ENCODE results near the gene SP3.

DNA sequence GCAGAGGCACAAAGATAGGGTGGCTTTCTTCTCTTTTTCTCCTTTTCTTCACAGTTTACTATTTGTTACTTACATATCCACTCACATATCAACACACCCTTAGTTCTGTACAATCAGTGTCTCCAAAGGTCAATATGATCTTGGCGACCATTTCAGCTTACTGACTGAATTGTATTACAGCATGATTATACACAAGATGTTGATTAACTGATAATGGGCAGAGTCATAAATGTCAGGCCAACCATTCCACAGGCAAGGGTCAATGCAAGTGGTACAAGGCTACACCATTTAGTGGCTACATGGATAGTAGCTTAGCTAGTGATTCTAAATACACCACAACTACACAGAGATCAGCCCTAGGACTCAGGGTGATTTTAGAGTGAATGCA is 20.4 kb upstream of the SP3 start:
- no peak for TF ChIP-seq ZNF324 (CRISPR knock-in tag; IDR thresholded peaks at IDR 0.05)
- TF ChIP-seq FOS (IDR thresholded peaks at IDR 0.05; ENCODE audit: extremely low read depth, insufficient read length) = no peak
- TF ChIP-seq, protein P1, sequence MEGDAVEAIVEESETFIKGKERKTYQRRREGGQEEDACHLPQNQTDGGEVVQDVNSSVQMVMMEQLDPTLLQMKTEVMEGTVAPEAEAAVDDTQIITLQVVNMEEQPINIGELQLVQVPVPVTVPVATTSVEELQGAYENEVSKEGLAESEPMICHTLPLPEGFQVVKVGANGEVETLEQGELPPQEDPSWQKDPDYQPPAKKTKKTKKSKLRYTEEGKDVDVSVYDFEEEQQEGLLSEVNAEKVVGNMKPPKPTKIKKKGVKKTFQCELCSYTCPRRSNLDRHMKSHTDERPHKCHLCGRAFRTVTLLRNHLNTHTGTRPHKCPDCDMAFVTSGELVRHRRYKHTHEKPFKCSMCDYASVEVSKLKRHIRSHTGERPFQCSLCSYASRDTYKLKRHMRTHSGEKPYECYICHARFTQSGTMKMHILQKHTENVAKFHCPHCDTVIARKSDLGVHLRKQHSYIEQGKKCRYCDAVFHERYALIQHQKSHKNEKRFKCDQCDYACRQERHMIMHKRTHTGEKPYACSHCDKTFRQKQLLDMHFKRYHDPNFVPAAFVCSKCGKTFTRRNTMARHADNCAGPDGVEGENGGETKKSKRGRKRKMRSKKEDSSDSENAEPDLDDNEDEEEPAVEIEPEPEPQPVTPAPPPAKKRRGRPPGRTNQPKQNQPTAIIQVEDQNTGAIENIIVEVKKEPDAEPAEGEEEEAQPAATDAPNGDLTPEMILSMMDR (IDR thresholded peaks at IDR 0.05 in 2 of 3, conservative IDR thresholded peaks at IDR 0.05 in 1 of 3; ENCODE audit: insufficient read depth in 2 of 3, low read depth in 1 of 3, low read length in 3 of 3) = no peak
- no peak for TF ChIP-seq SPI1 (IDR thresholded peaks at IDR 0.05; ENCODE audit: borderline replicate concordance, low read depth, low read length)
- TF ChIP-seq, protein P2, sequence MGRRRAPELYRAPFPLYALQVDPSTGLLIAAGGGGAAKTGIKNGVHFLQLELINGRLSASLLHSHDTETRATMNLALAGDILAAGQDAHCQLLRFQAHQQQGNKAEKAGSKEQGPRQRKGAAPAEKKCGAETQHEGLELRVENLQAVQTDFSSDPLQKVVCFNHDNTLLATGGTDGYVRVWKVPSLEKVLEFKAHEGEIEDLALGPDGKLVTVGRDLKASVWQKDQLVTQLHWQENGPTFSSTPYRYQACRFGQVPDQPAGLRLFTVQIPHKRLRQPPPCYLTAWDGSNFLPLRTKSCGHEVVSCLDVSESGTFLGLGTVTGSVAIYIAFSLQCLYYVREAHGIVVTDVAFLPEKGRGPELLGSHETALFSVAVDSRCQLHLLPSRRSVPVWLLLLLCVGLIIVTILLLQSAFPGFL (CRISPR knock-in tag; IDR thresholded peaks at IDR 0.05) = no peak
- TF ChIP-seq, protein P3, sequence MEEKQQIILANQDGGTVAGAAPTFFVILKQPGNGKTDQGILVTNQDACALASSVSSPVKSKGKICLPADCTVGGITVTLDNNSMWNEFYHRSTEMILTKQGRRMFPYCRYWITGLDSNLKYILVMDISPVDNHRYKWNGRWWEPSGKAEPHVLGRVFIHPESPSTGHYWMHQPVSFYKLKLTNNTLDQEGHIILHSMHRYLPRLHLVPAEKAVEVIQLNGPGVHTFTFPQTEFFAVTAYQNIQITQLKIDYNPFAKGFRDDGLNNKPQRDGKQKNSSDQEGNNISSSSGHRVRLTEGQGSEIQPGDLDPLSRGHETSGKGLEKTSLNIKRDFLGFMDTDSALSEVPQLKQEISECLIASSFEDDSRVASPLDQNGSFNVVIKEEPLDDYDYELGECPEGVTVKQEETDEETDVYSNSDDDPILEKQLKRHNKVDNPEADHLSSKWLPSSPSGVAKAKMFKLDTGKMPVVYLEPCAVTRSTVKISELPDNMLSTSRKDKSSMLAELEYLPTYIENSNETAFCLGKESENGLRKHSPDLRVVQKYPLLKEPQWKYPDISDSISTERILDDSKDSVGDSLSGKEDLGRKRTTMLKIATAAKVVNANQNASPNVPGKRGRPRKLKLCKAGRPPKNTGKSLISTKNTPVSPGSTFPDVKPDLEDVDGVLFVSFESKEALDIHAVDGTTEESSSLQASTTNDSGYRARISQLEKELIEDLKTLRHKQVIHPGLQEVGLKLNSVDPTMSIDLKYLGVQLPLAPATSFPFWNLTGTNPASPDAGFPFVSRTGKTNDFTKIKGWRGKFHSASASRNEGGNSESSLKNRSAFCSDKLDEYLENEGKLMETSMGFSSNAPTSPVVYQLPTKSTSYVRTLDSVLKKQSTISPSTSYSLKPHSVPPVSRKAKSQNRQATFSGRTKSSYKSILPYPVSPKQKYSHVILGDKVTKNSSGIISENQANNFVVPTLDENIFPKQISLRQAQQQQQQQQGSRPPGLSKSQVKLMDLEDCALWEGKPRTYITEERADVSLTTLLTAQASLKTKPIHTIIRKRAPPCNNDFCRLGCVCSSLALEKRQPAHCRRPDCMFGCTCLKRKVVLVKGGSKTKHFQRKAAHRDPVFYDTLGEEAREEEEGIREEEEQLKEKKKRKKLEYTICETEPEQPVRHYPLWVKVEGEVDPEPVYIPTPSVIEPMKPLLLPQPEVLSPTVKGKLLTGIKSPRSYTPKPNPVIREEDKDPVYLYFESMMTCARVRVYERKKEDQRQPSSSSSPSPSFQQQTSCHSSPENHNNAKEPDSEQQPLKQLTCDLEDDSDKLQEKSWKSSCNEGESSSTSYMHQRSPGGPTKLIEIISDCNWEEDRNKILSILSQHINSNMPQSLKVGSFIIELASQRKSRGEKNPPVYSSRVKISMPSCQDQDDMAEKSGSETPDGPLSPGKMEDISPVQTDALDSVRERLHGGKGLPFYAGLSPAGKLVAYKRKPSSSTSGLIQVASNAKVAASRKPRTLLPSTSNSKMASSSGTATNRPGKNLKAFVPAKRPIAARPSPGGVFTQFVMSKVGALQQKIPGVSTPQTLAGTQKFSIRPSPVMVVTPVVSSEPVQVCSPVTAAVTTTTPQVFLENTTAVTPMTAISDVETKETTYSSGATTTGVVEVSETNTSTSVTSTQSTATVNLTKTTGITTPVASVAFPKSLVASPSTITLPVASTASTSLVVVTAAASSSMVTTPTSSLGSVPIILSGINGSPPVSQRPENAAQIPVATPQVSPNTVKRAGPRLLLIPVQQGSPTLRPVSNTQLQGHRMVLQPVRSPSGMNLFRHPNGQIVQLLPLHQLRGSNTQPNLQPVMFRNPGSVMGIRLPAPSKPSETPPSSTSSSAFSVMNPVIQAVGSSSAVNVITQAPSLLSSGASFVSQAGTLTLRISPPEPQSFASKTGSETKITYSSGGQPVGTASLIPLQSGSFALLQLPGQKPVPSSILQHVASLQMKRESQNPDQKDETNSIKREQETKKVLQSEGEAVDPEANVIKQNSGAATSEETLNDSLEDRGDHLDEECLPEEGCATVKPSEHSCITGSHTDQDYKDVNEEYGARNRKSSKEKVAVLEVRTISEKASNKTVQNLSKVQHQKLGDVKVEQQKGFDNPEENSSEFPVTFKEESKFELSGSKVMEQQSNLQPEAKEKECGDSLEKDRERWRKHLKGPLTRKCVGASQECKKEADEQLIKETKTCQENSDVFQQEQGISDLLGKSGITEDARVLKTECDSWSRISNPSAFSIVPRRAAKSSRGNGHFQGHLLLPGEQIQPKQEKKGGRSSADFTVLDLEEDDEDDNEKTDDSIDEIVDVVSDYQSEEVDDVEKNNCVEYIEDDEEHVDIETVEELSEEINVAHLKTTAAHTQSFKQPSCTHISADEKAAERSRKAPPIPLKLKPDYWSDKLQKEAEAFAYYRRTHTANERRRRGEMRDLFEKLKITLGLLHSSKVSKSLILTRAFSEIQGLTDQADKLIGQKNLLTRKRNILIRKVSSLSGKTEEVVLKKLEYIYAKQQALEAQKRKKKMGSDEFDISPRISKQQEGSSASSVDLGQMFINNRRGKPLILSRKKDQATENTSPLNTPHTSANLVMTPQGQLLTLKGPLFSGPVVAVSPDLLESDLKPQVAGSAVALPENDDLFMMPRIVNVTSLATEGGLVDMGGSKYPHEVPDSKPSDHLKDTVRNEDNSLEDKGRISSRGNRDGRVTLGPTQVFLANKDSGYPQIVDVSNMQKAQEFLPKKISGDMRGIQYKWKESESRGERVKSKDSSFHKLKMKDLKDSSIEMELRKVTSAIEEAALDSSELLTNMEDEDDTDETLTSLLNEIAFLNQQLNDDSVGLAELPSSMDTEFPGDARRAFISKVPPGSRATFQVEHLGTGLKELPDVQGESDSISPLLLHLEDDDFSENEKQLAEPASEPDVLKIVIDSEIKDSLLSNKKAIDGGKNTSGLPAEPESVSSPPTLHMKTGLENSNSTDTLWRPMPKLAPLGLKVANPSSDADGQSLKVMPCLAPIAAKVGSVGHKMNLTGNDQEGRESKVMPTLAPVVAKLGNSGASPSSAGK (IDR thresholded peaks at IDR 0.05) = no peak
- TF ChIP-seq ZBTB1 (CRISPR knock-in tag; IDR thresholded peaks at IDR 0.05; ENCODE audit: borderline replicate concordance, low read depth) = no peak
- TF ChIP-seq, protein P4, sequence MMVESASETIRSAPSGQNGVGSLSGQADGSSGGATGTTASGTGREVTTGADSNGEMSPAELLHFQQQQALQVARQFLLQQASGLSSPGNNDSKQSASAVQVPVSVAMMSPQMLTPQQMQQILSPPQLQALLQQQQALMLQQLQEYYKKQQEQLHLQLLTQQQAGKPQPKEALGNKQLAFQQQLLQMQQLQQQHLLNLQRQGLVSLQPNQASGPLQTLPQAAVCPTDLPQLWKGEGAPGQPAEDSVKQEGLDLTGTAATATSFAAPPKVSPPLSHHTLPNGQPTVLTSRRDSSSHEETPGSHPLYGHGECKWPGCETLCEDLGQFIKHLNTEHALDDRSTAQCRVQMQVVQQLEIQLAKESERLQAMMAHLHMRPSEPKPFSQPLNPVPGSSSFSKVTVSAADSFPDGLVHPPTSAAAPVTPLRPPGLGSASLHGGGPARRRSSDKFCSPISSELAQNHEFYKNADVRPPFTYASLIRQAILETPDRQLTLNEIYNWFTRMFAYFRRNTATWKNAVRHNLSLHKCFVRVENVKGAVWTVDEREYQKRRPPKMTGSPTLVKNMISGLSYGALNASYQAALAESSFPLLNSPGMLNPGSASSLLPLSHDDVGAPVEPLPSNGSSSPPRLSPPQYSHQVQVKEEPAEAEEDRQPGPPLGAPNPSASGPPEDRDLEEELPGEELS (CRISPR knock-in tag; IDR thresholded peaks at IDR 0.05; ENCODE audit: borderline replicate concordance) = no peak
- TF ChIP-seq PCBP1 (IDR thresholded peaks at IDR 0.05; ENCODE audit: low read depth, low read length, poor library complexity, severe bottlenecking) = no peak
- TF ChIP-seq, protein P5, sequence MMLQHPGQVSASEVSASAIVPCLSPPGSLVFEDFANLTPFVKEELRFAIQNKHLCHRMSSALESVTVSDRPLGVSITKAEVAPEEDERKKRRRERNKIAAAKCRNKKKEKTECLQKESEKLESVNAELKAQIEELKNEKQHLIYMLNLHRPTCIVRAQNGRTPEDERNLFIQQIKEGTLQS (IDR thresholded peaks at IDR 0.05) = no peak
- TF ChIP-seq, protein P5 (CRISPR knock-in tag; conservative IDR thresholded peaks at IDR 0.05) = no peak
- TF ChIP-seq POLR2B (IDR thresholded peaks at IDR 0.05; ENCODE audit: low read depth, partially characterized antibody) = no peak
- no peak for TF ChIP-seq ATF7 (IDR thresholded peaks at IDR 0.05)
- no peak for TF ChIP-seq SMC3 (conservative IDR thresholded peaks at IDR 0.05; ENCODE audit: insufficient read depth, low read depth, low read length)
- no peak for TF ChIP-seq YY1 (IDR thresholded peaks at IDR 0.05; ENCODE audit: borderline replicate concordance in 1 of 3, control insufficient read depth in 1 of 3, extremely low read depth in 1 of 3, insufficient read depth in 3 of 3, insufficient read length in 1 of 3, insufficient replicate concordance in 2 of 3, low read depth in 1 of 3, low read length in 2 of 3)

All from K562 (cell line).